HL-60 (cell line): ENCODE measurements around the gene NHSL1.

Source experiments
- DNase-seq, 2 experiments: peaks; one replicate each; pipeline ENCODE4 v3.0.0-alpha.2; 2010 to 2020; ENCODE audit warnings: low read depth in 1 of 2, low spot score in 1 of 2
- H3K27ac ChIP-seq: fragments of 250-450 bp; sonication (Bioruptor Pico); replicated peaks from 2 replicates; pipeline ENCODE4 v1.5.1; 2020; ENCODE audit warnings: mild to moderate bottlenecking, moderate library complexity
- H3K27me3 ChIP-seq: fragments of 250-450 bp; sonication (Bioruptor Pico); 2 replicates; pipeline ENCODE4 v1.5.1; 2021; ENCODE audit warnings: mild to moderate bottlenecking, moderate library complexity; ENCODE audit not compliant: insufficient read depth, poor library complexity, severe bottlenecking
- H3K4me3 ChIP-seq: replicated peaks from 2 replicates; pipeline ENCODE4 v1.5.1; 2011; ENCODE audit warnings: mild to moderate bottlenecking, control low read depth, low read length; ENCODE audit not compliant: insufficient read depth
- CTCF ChIP-seq: IDR thresholded peaks from one replicate; pipeline ENCODE4 v1.5.1; 2011; ENCODE audit warnings: low read length, control low read depth, inconsistent platforms; ENCODE audit not compliant: insufficient read depth
- GABPA ChIP-seq: IDR thresholded peaks from 2 replicates; pipeline ENCODE4 v1.6.1; 2012; ENCODE audit warnings: low read depth
- POLR2AphosphoS5 ChIP-seq: IDR thresholded peaks from 2 replicates; pipeline ENCODE4 v1.6.1; 2012; ENCODE audit warnings: low read depth
- REST ChIP-seq: IDR thresholded peaks from 2 replicates; pipeline ENCODE4 v1.6.1; 2012; ENCODE audit warnings: low read depth; ENCODE audit not compliant: insufficient replicate concordance
- SPI1 ChIP-seq: IDR thresholded peaks from 2 replicates; pipeline ENCODE4 v1.6.1; 2012; ENCODE audit warnings: low read depth, mild to moderate bottlenecking, borderline replicate concordance

The NHSL1 gene

GRCh38 chr6:138464085-138464484 lies 35.2 kb downstream of the NHSL1 start:
- DNase-seq: no peak
- TF ChIP-seq SPI1: no peak
- no peaks in the 10 kb centered on the region for H3K27me3 ChIP-seq
- no peak overlapping the region for H3K27ac ChIP-seq
- H3K4me3 ChIP-seq: no peak overlapping the region

GRCh38 chr6:138461647-138462046 lies 37.6 kb downstream of the NHSL1 start:
- Histone ChIP-seq H3K4me3 (no peak overlapping the region), H3K27me3 (no peaks in the 10 kb centered on the region), H3K27ac (no peak overlapping the region)
- TF ChIP-seq REST (no peak), SPI1 (no peak), CTCF (no peak), GABPA (no peak), POLR2AphosphoS5 (no peak)
- DNase-seq: no peak

GRCh38 chr6:138456401-138456790 lies 42.9 kb downstream of the NHSL1 start:
- no peak for TF ChIP-seq REST
- TF ChIP-seq SPI1: no peak
- TF ChIP-seq POLR2AphosphoS5: no peak
- no peak for TF ChIP-seq CTCF
- TF ChIP-seq GABPA: no peak
- Histone ChIP-seq H3K4me3 (no peak overlapping the region), H3K27ac (no peak overlapping the region), H3K27me3 (no peaks in the 10 kb centered on the region)
- DNase-seq: no peak

GRCh38 chr6:138455746-138456400 lies 43.4 kb downstream of the NHSL1 start:
- Histone ChIP-seq H3K4me3 (no peak overlapping the region), H3K27ac (no peak overlapping the region), H3K27me3 (no peaks in the 10 kb centered on the region)
- DNase-seq: no peak
- no peak for TF ChIP-seq REST
- TF ChIP-seq GABPA: no peak
